B cell (primary cell): ENCODE results near the gene SORT1. TPM values are rescaled to one million over a fixed set of nuclear protein-coding genes. Genes with fewer than 3 reads are reported as not detected.

Source experiments
- ATAC-seq: fragments of 200-7000 bp; cut with Tn5 transposase; one replicate; pipeline ENCODE4 v1.10.0; 2021; ENCODE audit warnings: low read depth, mild to moderate bottlenecking, moderate number of reproducible peaks, moderate library complexity
- CTCF ChIA-PET: fragments of 350-600 bp; sonication (Branson Sonifier 250); formaldehyde crosslinking; loops from one replicate; lab custom pipeline; 2021; ENCODE audit warnings: antibody characterized with exemption, inconsistent platforms; lab: Charles Lee
- POLR2A ChIA-PET: fragments of 350-600 bp; sonication (Branson Sonifier 250); formaldehyde crosslinking; loops from one replicate; lab custom pipeline; 2021; ENCODE audit warnings: antibody characterized with exemption; lab: Charles Lee
- DNase-seq: peaks from one replicate; pipeline ENCODE4 v3.0.0; 2013
- H2AFZ ChIP-seq: 2 replicates; pipeline ENCODE4 v1.6.1; 2012; ENCODE audit warnings: mild to moderate bottlenecking, low read depth, low read length; ENCODE audit not compliant: insufficient read depth, poor library complexity, severe bottlenecking
- H3K27ac ChIP-seq, 2 donors: 1 replicate in 1 of 2; 2 replicates in 1 of 2; pipeline ENCODE4 v1.5.1; 2012 to 2013; ENCODE audit warnings: low read length in 2 of 2, mild to moderate bottlenecking in 2 of 2, moderate library complexity in 1 of 2
- H3K27me3 ChIP-seq, 4 experiments: fragments of 200-600 bp in 1 of 4; sonication (generic) in 1 of 4; replicated peaks in 1 of 4; 1 replicate in 2 of 4; 2 replicates in 2 of 4; pipeline versions ENCODE4 v1.6.1 to v1.7.0; 2013 to 2016; ENCODE audit warnings: low read length in 3 of 4, mild to moderate bottlenecking in 2 of 4, mixed read lengths in 1 of 4, moderate library complexity in 1 of 4; ENCODE audit not compliant: insufficient read depth in 4 of 4, control insufficient read depth in 3 of 4; ENCODE audit errors: control extremely low read depth in 1 of 4
- H3K36me3 ChIP-seq, 2 experiments: replicated peaks in 1 of 2; 1 replicate in 1 of 2; 2 replicates in 1 of 2; pipeline versions ENCODE4 v1.6.1 to v1.7.1; 2013; ENCODE audit warnings: low read length in 1 of 2; ENCODE audit not compliant: insufficient read depth in 2 of 2, control insufficient read depth in 1 of 2; ENCODE audit errors: control extremely low read depth in 1 of 2, extremely low read depth in 1 of 2
- H3K4me1 ChIP-seq, 2 donors: fragments of 200-600 bp in 1 of 2; sonication (generic) in 1 of 2; 1 replicate in 1 of 2; 2 replicates in 1 of 2; pipeline versions ENCODE4 v1.5.1 to v1.6.1; 2013 to 2017; ENCODE audit warnings: low read length in 2 of 2; ENCODE audit not compliant: control insufficient read depth in 2 of 2, insufficient read depth in 2 of 2
- H3K4me2 ChIP-seq: replicated peaks from 2 replicates; pipeline ENCODE3; 2012; ENCODE audit warnings: mild to moderate bottlenecking, low read depth, low read length; ENCODE audit not compliant: poor library complexity, severe bottlenecking
- H3K4me3 ChIP-seq, 5 experiments: fragments of 200-600 bp in 1 of 5; sonication (generic) in 1 of 5; 1 replicate in 3 of 5; 2 replicates in 2 of 5; pipeline versions ENCODE4 v1.5.1 to v1.7.0; 2011 to 2016; ENCODE audit warnings: low read length in 4 of 5, mild to moderate bottlenecking in 4 of 5, low read depth in 2 of 5, control low read depth in 1 of 5, moderate library complexity in 1 of 5; ENCODE audit not compliant: insufficient read depth in 1 of 5; ENCODE audit errors: control extremely low read depth in 1 of 5, extremely low read depth in 1 of 5
- H3K79me2 ChIP-seq: fragments of 200-600 bp; sonication (generic); one replicate; pipeline ENCODE4 v1.6.0; 2016; ENCODE audit warnings: low read length; ENCODE audit not compliant: control insufficient read depth, insufficient read depth
- H3K9ac ChIP-seq: fragments of 200-600 bp; sonication (generic); 2 replicates; pipeline ENCODE4 v1.6.1; 2017; ENCODE audit warnings: mild to moderate bottlenecking, low read length, moderate library complexity
- H3K9me3 ChIP-seq, 3 donors: one replicate each; pipeline versions ENCODE4 v1.6.1 to v1.7.1; 2013; ENCODE audit warnings: low read length in 2 of 3; ENCODE audit not compliant: control insufficient read depth in 2 of 3, insufficient read depth in 1 of 3; ENCODE audit errors: control extremely low read depth in 1 of 3
- H4K20me1 ChIP-seq: 2 replicates; pipeline ENCODE4 v1.6.0; 2012; ENCODE audit warnings: mild to moderate bottlenecking, low read length; ENCODE audit not compliant: insufficient read depth, control insufficient read depth, poor library complexity, severe bottlenecking
- H3K27ac Mint-ChIP-seq: one replicate; pipeline ENCODE4 v1.8.0; 2021; ENCODE audit warnings: mixed read lengths
- H3K27me3 Mint-ChIP-seq: one replicate; pipeline ENCODE4 v1.8.0; 2021; ENCODE audit warnings: mixed read lengths
- H3K4me1 Mint-ChIP-seq: one replicate; pipeline ENCODE4 v1.8.0; 2021; ENCODE audit warnings: mixed read lengths
- H3K4me3 Mint-ChIP-seq: one replicate; pipeline ENCODE4 v1.8.0; 2021; ENCODE audit warnings: mixed read lengths
- H3K9me3 Mint-ChIP-seq: one replicate; pipeline ENCODE4 v1.8.0; 2022; ENCODE audit warnings: mixed read lengths; ENCODE audit not compliant: insufficient read depth
- EZH2 ChIP-seq: IDR thresholded peaks from 2 replicates; pipeline ENCODE4 v1.6.1; 2012; ENCODE audit warnings: borderline replicate concordance, low read depth, mild to moderate bottlenecking, moderate library complexity, low read length; ENCODE audit not compliant: insufficient read depth, poor library complexity, severe bottlenecking
- WGBS: methylation state at CpG from one replicate; pipeline ENCODE4 v1.1.5; 2013; ENCODE audit warnings: missing lambda C conversion rate; ENCODE audit not compliant: insufficient coverage; 5-methylcytosine and 5-hydroxymethylcytosine counted together
- intact Hi-C: fragments of 100-400 bp; cut with micrococcal nuclease; formaldehyde crosslinking; loops from one replicate; pipeline ENCODE4 v1.10.0; 2022
- polyA plus RNA-seq: library from polyadenylated mRNA; depleted of rRNA; stranded (reverse); fragments of >200 nt; gene quantifications from 2 replicates; pipeline ENCODE4 v1.2.3, GENCODE V29; 2012
- total RNA-seq, 2 donors: library from RNA; stranded (reverse); fragments of 120-200 nt in 1 of 2; gene quantifications; 1 replicate in 1 of 2; 2 replicates in 1 of 2; pipeline versions ENCODE4 v1.2.3 to v1.2.4, GENCODE V29; 2013 to 2022
- TF ChIP-seq, protein P1 (sequence below): fragments of 200-600 bp; IDR thresholded peaks from one replicate; pipeline ENCODE4 v1.8.0; 2022; ENCODE audit warnings: antibody characterized with exemption, mild to moderate bottlenecking

Gene SORT1
- total and polyA plus RNA-seq, 2 donors (not counting 1 experiment from before 2014, with no cell fraction given): 0.13 to 0.25 TPM

DNA sequence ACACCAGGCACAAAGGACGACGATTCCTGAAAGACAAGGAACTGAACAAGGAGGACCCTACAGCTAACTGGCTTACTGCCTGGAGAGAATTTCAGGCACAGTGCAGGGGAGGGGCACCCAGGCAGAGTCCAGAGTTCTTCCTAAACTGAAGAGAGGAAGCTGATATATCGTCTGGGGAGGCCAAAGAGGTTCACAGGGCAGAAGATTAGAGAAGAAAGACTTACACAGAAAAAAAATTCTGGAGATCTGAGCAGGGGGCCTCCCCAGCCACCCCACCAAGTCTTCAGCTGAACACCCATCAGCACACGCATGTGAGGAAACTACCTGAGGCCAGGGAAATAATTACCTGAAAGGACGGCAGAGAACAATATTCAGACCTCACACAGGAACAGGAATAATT is 24.6 kb downstream of the SORT1 start:
- POLR2A ChIA-PET: no interaction called here
- H3K4me3 ChIP-seq: no peak overlapping the region
- Mint-ChIP-seq H3K4me3 (no peak overlapping the region), H3K27me3 (peaks cover 42% of the 10 kb centered on the region), H3K9me3 (no peaks in the 10 kb centered on the region), H3K4me1 (peaks cover 2% of the 10 kb centered on the region), H3K27ac (no peak overlapping the region)
- CTCF ChIA-PET: no interaction called here
- H2AFZ ChIP-seq: no peak overlapping the region
- no peak overlapping the region for H3K4me2 ChIP-seq
- no peak overlapping the region for H3K9ac ChIP-seq
- no peaks in the 10 kb centered on the region for H3K79me2 ChIP-seq
- WGBS: 88% methylated on average over 4 of the region's 5 CpGs
- intact Hi-C loops: no loop called here
- no peaks in the 10 kb centered on the region for H3K36me3 ChIP-seq
- TF ChIP-seq, protein P1, sequence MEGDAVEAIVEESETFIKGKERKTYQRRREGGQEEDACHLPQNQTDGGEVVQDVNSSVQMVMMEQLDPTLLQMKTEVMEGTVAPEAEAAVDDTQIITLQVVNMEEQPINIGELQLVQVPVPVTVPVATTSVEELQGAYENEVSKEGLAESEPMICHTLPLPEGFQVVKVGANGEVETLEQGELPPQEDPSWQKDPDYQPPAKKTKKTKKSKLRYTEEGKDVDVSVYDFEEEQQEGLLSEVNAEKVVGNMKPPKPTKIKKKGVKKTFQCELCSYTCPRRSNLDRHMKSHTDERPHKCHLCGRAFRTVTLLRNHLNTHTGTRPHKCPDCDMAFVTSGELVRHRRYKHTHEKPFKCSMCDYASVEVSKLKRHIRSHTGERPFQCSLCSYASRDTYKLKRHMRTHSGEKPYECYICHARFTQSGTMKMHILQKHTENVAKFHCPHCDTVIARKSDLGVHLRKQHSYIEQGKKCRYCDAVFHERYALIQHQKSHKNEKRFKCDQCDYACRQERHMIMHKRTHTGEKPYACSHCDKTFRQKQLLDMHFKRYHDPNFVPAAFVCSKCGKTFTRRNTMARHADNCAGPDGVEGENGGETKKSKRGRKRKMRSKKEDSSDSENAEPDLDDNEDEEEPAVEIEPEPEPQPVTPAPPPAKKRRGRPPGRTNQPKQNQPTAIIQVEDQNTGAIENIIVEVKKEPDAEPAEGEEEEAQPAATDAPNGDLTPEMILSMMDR: no peak
- no peak for TF ChIP-seq EZH2
- ATAC-seq (no peak), DNase-seq (no peak)
- no peaks in the 10 kb centered on the region for H4K20me1 ChIP-seq
- H3K4me1 ChIP-seq: no peaks in the 10 kb centered on the region
- H3K9me3 ChIP-seq: peaks cover 0 to 4% (median 0%) of the 10 kb centered on the region in 3 donors
- peaks cover 0 to 16% (median 8%) of the 10 kb centered on the region in 4 experiments for H3K27me3 ChIP-seq
- H3K27ac ChIP-seq: no peak overlapping the region

DNA sequence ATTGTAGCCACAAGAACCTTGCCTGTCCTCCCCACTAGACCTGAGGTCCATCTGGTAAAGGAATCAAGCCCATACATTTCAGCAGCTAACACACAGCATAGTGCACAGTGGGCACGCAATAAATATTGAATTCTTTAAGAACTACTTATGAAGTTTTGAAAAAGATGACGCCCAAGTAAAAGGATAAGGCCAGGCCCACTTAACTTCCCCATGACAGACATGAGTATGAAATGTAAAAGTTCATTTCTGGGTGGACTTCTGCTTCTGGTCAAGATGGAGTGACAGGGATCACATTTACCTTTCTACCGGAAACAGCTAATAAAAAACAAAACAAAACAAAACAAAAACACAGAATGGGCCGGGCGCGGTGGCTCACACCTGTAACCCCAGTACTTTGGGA is 25.4 kb downstream of the SORT1 start:
- POLR2A ChIA-PET: no interaction called here
- Mint-ChIP-seq H3K4me3 (no peak overlapping the region), H3K9me3 (no peaks in the 10 kb centered on the region), H3K27ac (no peak overlapping the region), H3K27me3 (peaks cover 48% of the 10 kb centered on the region), H3K4me1 (peaks cover 2% of the 10 kb centered on the region)
- CTCF ChIA-PET: no interaction called here
- ATAC-seq (no peak), DNase-seq (no peak)
- Histone ChIP-seq H3K27ac (no peak overlapping the region), H3K9ac (no peak overlapping the region), H3K79me2 (no peaks in the 10 kb centered on the region), H3K36me3 (no peaks in the 10 kb centered on the region), H3K27me3 (peaks cover 0 to 16% (median 8%) of the 10 kb centered on the region in 4 experiments), H2AFZ (no peak overlapping the region), H3K4me3 (no peak overlapping the region), H4K20me1 (no peaks in the 10 kb centered on the region), H3K9me3 (peaks cover 0 to 4% (median 0%) of the 10 kb centered on the region in 3 donors), H3K4me1 (no peaks in the 10 kb centered on the region), H3K4me2 (no peak overlapping the region)
- TF ChIP-seq, protein P1: no peak
- TF ChIP-seq EZH2: no peak
- intact Hi-C loops: no loop called here
- no CpG with 5 or more reads among the region's 6 CpGs for WGBS
